ENCODE data around the gene ZNF22.

DNA sequence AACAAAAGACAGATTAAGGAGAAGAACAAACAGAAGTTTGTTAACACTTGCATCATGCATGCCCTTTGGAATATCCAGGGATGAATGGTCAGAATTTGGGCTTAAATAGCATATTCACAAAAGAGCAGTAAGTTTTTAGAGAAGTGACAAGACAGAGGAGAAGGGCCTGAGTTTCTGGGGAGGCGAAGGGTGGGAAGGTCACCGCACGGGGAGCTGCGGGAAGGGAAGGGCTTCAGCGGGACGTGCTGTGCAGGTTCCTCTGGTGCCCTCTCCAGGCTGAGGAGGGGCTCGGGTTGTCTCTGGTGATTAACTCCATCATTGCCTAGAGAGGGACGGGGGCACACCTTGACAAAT is 10.4 kb upstream of the ZNF22 start:
- TF ChIP-seq, protein P1, sequence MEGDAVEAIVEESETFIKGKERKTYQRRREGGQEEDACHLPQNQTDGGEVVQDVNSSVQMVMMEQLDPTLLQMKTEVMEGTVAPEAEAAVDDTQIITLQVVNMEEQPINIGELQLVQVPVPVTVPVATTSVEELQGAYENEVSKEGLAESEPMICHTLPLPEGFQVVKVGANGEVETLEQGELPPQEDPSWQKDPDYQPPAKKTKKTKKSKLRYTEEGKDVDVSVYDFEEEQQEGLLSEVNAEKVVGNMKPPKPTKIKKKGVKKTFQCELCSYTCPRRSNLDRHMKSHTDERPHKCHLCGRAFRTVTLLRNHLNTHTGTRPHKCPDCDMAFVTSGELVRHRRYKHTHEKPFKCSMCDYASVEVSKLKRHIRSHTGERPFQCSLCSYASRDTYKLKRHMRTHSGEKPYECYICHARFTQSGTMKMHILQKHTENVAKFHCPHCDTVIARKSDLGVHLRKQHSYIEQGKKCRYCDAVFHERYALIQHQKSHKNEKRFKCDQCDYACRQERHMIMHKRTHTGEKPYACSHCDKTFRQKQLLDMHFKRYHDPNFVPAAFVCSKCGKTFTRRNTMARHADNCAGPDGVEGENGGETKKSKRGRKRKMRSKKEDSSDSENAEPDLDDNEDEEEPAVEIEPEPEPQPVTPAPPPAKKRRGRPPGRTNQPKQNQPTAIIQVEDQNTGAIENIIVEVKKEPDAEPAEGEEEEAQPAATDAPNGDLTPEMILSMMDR (IDR thresholded peaks at IDR 0.05) = peak in 1 of 5 experiments; percentile 37
- no peak for TF ChIP-seq POLR2A (IDR thresholded peaks at IDR 0.05)
